Measurements from ENCODE around the gene FTCD.

FTCD gene

GRCh38 chr21:46135782-46136395 is 19.5 kb downstream of the FTCD start:
- DNase-seq = no peak

- no peak for DNase-seq
Measured at GRCh38 chr21:46131838-46132651, 23.3 kb downstream of the FTCD start.

- no peak for DNase-seq
Measured at GRCh38 chr21:46131588-46131837, 23.9 kb downstream of the FTCD start.

GRCh38 chr21:46130831-46131587 is 24.4 kb downstream of the FTCD start:
- no peak for DNase-seq

- DNase-seq = no peak
Measured at GRCh38 chr21:46129846-46130651, 25.3 kb downstream of the FTCD start.

- DNase-seq = no peak
Measured at GRCh38 chr21:46128933-46129571, 26.3 kb downstream of the FTCD start.

GRCh38 chr21:46128106-46128932 is 27.1 kb downstream of the FTCD start:
- DNase-seq = no peak

GRCh38 chr21:46127239-46128105 is 27.9 kb downstream of the FTCD start:
- no peak for DNase-seq

- DNase-seq = no peak
Measured at GRCh38 chr21:46126309-46127238, 28.8 kb downstream of the FTCD start.

- no peak for DNase-seq
Measured at GRCh38 chr21:46125846-46126301, 29.5 kb downstream of the FTCD start.

- no peak for DNase-seq
Measured at GRCh38 chr21:46124926-46125845, 30.2 kb downstream of the FTCD start.

GRCh38 chr21:46124083-46124925 is 31.1 kb downstream of the FTCD start:
- no peak for DNase-seq

GRCh38 chr21:46122758-46123683 is 32.4 kb downstream of the FTCD start:
- no peak for DNase-seq

GRCh38 chr21:46122237-46122671 is 33.1 kb downstream of the FTCD start:
- DNase-seq = no peak

- no peak for DNase-seq
Measured at GRCh38 chr21:46121286-46122221, 33.8 kb downstream of the FTCD start.
